GM21528 (cell line): ENCODE results near the gene ANGPTL2.

ENCODE experiments used
- ATAC-seq: cut with Tn5 transposase; IDR thresholded peaks from one replicate; pipeline ENCODE4 v1.9.1; 2021; ENCODE audit warnings: mild to moderate bottlenecking, moderate library complexity; ENCODE audit not compliant: unreplicated experiment, low FRiP score

The ANGPTL2 gene

DNA sequence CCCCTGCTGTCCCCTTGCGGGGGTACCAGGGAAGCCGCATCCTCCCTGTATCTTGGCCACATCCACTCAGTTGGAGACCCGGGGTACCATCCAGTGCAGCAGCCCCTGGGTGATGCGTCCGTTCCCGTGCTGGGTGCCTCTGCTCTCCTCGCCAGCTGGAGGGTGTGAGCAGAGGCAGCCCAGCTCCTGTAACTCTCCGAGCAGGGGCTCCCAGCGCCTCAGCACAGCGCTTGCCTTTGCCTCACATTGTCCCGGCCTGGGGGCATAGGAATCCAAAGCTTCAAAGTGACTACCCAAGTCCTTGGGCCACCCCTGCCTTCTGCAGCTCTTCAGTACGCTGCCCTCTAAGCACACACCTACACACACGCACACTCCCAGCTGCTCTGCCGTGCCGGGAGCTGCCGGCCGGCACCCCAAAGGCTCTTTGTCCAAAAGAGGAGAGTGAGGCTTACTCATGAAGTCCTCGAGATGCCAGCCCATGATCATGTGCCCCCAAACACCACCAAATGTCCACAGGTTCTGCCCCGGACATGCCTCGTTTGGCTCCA, 733 bp downstream of the ANGPTL2 start:
- no peak for ATAC-seq

DNA sequence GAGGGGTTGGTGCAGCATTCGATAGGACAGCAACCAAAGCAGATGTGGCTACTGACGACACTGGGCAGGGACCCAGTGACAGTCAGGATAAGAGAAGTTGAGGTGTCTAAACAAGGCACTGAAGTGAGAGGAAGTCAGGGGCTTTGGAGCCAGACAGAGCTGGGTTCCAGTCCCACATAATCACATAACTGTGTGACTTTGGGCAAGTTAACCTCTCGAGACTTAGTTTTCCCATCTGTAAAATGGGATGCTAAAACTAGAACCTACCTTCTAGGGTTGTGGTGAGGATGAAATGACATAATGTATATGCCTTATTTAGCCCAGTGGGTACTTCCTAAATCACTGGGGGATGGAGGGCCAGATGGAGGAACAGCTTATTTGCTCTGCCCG, 3.1 kb downstream of the ANGPTL2 start:
- no peak for ATAC-seq

DNA sequence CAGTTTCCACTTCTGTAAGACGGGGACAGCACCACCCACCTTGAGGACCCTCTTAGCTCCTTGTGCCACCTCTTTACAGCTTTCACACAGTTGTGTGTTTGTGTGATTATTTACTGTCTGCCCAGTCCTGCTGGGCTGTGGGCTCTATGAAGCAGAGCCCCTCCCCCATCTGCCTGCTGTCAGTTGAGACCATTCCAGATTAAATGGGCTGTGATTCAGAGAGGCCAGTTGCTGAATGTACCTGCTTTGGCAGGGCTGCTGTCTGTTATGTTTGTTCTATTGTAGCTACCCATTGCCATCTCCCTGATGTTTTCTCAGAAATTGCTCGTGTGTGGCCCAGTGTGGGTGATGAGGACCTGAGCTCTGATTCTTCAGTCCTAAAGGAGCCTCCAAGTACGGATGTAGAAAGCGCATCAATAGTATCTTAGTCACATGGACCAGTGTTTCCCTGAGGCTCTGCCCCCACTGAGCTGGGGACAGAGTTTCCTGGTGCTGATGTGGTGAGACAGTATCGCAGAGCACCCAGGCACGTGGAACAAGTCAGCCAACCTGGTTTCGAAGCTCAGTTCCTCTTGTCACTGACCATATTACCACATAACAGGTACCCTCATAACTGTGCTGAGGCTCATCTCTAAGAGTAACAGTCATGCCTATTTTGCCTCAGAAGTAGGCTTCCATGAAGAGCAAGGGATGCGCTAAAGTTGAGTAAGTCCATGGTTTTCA, 3.7 kb downstream of the ANGPTL2 start:
- no peak for ATAC-seq

- ATAC-seq = no peak
These were observed 4.6 kb downstream of the ANGPTL2 start for GRCh38 chr9:127117801-127118200.

GRCh38 chr9:127116957-127117356, 5.5 kb downstream of the ANGPTL2 start:
- no peak for ATAC-seq

DNA sequence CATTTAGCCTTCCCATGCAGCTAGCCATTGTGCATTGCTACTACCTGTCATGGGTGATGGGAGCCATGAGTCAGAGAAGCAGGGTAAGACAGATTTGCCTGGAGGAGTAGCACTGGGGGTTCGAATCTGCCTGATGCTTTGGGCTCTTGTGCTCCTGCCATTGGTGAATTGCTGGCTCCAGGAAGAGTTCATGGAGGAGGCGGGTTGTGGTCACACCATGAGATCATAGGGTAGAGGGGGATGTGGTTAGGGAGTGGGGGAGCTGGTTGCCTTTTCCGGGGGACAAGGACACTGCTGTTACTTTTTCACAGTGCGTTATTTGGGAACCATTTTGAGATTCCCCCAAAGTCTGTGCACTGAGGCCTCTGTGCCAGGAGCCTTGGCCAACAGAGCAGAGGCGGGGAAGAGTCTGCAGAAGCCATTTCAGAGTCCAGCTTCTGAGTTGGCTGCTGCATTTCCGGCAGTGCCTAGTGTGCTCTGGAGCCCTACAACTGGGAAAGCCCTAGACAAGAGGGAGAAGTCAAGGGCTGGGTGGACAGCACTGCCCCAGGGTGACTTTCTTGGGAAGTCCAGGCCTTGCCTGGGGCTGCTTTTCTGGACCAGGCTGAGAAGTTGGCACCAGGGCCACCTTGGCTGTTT, 6.2 kb downstream of the ANGPTL2 start:
- no peak for ATAC-seq

- no peak for ATAC-seq
These were observed 7.8 kb downstream of the ANGPTL2 start for GRCh38 chr9:127114606-127115005.

DNA sequence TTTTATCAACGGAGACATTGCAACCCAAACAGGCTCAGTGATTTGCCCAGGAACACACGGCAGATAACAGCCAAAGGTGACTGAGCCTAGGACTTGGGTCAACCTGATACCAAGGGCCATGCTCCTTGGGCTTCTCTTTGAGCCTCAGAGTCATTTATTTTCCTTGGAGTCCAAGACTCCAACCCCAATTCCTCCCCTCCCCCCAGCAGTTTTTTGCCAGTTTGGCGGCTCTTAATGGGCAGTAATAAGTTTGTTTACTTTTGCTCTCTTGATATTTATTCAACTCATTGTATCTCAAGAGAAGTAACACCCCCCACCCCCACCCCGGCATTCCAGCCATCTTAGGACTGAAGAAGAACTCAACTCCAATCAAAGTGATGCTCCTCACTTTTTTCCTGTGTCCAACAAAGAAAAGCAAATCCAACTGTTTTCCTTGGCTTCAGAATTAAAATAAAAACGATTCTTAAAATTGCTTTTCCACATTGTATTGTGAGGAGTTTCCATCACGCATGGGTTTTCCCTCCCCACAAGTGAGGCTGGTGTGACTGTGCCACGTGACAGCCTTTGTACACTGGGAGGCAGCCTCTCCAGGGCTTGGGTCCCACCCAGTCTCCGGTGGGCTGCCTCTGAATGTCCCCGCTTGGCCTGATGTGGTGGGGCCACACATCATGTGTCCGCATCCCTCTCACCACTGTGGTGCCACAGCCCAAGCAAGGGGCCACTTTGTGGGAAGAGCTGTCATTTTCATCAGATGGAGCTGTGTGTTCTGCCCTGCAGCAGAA, 9.1 kb downstream of the ANGPTL2 start:
- no peak for ATAC-seq

- ATAC-seq = no peak
These were observed 9.7 kb downstream of the ANGPTL2 start for GRCh38 chr9:127112735-127113161.

- no peak for ATAC-seq
These were observed 10.4 kb downstream of the ANGPTL2 start for GRCh38 chr9:127112056-127112455.

GRCh38 chr9:127109212-127109711, 13.2 kb downstream of the ANGPTL2 start:
- no peak for ATAC-seq

GRCh38 chr9:127107929-127108876, 14.2 kb downstream of the ANGPTL2 start:
- no peak for ATAC-seq

GRCh38 chr9:127107171-127107928, 15.1 kb downstream of the ANGPTL2 start:
- ATAC-seq = no peak

DNA sequence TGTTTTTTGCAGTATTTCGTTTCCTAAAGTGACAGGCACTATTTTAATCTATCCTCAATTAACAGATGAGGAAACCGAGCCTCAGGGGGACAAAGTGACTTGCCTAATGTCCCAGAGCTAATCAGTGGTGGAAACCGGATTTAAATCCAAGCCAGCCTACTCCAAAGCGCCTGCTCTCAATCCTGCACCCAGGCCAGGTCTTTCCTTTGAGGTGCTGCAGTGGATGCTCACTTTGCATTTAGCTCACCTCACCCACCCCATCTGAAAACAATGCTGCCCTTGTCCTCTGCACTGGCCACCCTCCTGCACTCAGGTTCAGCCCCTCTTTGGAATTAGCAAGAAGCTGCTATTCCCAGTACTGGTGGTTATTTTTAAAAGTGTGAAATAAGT, 16.0 kb downstream of the ANGPTL2 start:
- ATAC-seq = no peak

GRCh38 chr9:127105805-127106465, 16.5 kb downstream of the ANGPTL2 start:
- ATAC-seq = no peak

GRCh38 chr9:127104581-127105311, 17.7 kb downstream of the ANGPTL2 start:
- ATAC-seq = no peak

DNA sequence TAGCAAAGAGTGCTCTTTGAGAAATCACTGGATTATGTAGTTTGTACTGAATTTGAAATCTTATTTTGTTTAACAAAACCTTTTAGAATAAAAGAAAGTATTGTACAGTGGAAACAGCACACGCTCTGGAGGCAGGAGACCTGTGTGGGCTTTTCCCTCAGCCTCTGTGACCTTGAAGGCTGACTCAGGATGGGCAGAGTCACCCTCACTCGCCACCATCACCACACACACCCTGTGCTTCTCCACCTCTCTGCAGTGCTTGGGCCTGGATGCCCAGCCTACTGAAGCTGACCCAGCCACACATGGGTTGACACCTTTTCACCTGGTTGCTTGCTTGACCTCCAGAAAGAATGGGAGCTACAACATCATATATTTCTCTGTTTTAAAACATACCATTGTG, 19.6 kb downstream of the ANGPTL2 start:
- ATAC-seq = no peak

DNA sequence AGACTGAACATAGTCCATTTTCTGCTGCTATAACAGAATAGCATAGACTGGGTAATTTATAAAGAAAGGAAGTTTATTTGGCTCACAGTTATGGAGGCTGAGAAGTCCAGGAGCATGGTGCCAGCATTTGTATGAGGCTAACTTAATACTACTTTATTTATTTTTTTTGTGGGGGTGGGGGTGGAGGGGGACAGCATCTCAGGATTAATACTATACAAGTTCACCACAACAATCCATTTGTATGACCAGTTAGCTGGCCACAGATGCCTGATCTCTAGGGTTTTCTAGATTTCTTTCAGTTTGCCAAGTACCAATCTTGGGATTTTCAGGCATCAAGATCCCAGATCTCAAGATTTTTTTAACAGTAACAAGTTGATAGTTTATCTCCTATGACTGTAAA, 20.3 kb downstream of the ANGPTL2 start:
- no peak for ATAC-seq
